ENCODE measurements around the gene AP1B1.

The AP1B1 gene

GRCh38 chr22:29325785-29326315 lies 62.5 kb downstream of the AP1B1 start:
- POLR2A ChIA-PET = no interaction called here
- no peak overlapping the region for H3K4me3 ChIP-seq (ENCODE audit: low read depth, low read length)
- DNase-seq (ENCODE audit: low read depth, low spot score) = no peak
- TF ChIP-seq CTCF (IDR thresholded peaks at IDR 0.05; ENCODE audit: insufficient read depth, low read length, missing control alignments) = no peak
- CTCF ChIA-PET = interaction anchor here (1.5 kb wide), 2 partner anchors 13 to 20 kb away, joined by 3 to 7 read pairs; no protein-coding TSS in a partner anchor

- POLR2A ChIA-PET = no interaction called here
- CTCF ChIA-PET = interaction anchor here (1.5 kb wide), 1 partner anchor 13 kb away, joined by 7 read pairs; no protein-coding TSS in a partner anchor
- DNase-seq (ENCODE audit: low read depth, low spot score) = no peak
- TF ChIP-seq CTCF (IDR thresholded peaks at IDR 0.05; ENCODE audit: insufficient read depth, low read length, missing control alignments) = no peak
- H3K4me3 ChIP-seq (ENCODE audit: low read depth, low read length) = no peak overlapping the region
These were observed 63.0 kb downstream of the AP1B1 start for GRCh38 chr22:29325356-29325755.

- no peak overlapping the region for H3K4me3 ChIP-seq (ENCODE audit: low read depth, low read length)
- CTCF ChIA-PET = no interaction called here
- POLR2A ChIA-PET = no interaction called here
- DNase-seq (ENCODE audit: low read depth, low spot score) = no peak
- no peak for TF ChIP-seq CTCF (IDR thresholded peaks at IDR 0.05; ENCODE audit: insufficient read depth, low read length, missing control alignments)
These were observed 64.7 kb downstream of the AP1B1 start for GRCh38 chr22:29323641-29324040.

- ChIA-PET POLR2A (interaction anchor here (1.0 kb wide), 1 partner anchor 13 kb away, joined by 4 read pairs; the partner anchor contains the start of gene GAS2L1), CTCF (interaction anchor here (1.1 kb wide), 1 partner anchor 75 kb away, joined by 3 read pairs; no protein-coding TSS in a partner anchor)
These were observed 67.8 kb downstream of the AP1B1 start for GRCh38 chr22:29320546-29320945.

GRCh38 chr22:29319072-29319471 lies 69.3 kb downstream of the AP1B1 start:
- DNase-seq (ENCODE audit: low read depth, low spot score) = no peak
- TF ChIP-seq CTCF (IDR thresholded peaks at IDR 0.05; ENCODE audit: insufficient read depth, low read length, missing control alignments) = no peak
- ChIA-PET POLR2A (no interaction called here), CTCF (interaction anchor here (0.9 kb wide), 1 partner anchor 11 kb away, joined by 3 read pairs; no protein-coding TSS in a partner anchor)
- no peak overlapping the region for H3K4me3 ChIP-seq (ENCODE audit: low read depth, low read length)

More at GRCh38 chr22:29320546-29320945, 67.8 kb downstream of the AP1B1 start:
- no peak overlapping the region for H3K4me3 ChIP-seq (ENCODE audit: low read depth, low read length)
- DNase-seq (ENCODE audit: low read depth, low spot score) = no peak
- TF ChIP-seq CTCF (IDR thresholded peaks at IDR 0.05; ENCODE audit: insufficient read depth, low read length, missing control alignments) = no peak

- POLR2A ChIA-PET = no interaction called here
These were observed 70.4 kb downstream of the AP1B1 start for GRCh38 chr22:29317827-29318454.

More at GRCh38 chr22:29317827-29318454, 70.4 kb downstream of the AP1B1 start:
- TF ChIP-seq CTCF (IDR thresholded peaks at IDR 0.05; ENCODE audit: insufficient read depth, low read length, missing control alignments) = no peak
- CTCF ChIA-PET = interaction anchor here (2.0 to 3.0 kb wide), 2 partner anchors 12 to 41 kb away, joined by 8 read pairs; partner anchors contain the start of gene GAS2L1
- DNase-seq (ENCODE audit: low read depth, low spot score) = no peak
- no peak overlapping the region for H3K4me3 ChIP-seq (ENCODE audit: low read depth, low read length)

Data from AG04449 (cell line).